Urinary bladder (tissue), 2 donors: Measurements from ENCODE around the gene PIK3R4. TPM values are rescaled to one million over a fixed set of nuclear protein-coding genes. Genes with fewer than 3 reads are reported as not detected.

Experiments
- polyA plus RNA-seq: library from polyadenylated mRNA; stranded (reverse); fragments of 200-250 nt; gene quantifications from one replicate; pipeline ENCODE4 v1.2.3, GENCODE V29; 2013
- total RNA-seq: library from RNA; depleted of rRNA; stranded (reverse); fragments of >200 nt; gene quantifications from one replicate; pipeline ENCODE4 v1.2.3, GENCODE V29; 2014
- donor health status: healthy.

Gene PIK3R4
- total and polyA plus RNA-seq, 2 donors: 26.7 to 36.1 TPM

Other genes with a start within 250 kb of the PIK3R4 start
- 31.5 TPM for gene COL6A6, start 229.7 kb downstream of the PIK3R4 start, total RNA-seq
- 0.04 TPM for gene COL6A6, start 229.7 kb downstream of the PIK3R4 start, polyA plus RNA-seq
- gene ATP2C1, start 147.3 kb upstream of the PIK3R4 start, total RNA-seq: 94.4 TPM
- 41.8 TPM for gene ATP2C1, start 147.3 kb upstream of the PIK3R4 start, polyA plus RNA-seq